ENCODE data around the gene MRPS6.

MRPS6 gene

DNA sequence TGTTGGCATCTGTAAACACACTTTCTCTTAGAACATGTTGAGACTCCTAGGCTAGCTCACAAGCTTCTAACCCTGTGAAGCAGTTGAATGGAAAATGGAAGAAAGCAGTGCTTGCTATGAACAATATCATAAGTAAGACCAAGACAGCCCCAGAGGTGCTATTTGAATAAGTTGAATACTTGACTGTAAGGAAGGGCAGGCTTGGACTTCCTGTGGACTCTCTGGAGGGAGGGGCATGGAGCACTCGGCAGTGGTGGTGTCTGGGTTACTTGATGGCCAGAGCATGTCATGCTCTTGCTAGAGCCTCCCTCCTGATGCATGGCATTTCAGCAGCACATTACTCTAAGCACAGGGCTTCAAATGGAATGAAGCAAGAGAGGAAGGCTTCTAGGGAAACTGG, 60.0 kb downstream of the MRPS6 start:
- DNase-seq (ENCODE audit: low read depth): no peak

DNA sequence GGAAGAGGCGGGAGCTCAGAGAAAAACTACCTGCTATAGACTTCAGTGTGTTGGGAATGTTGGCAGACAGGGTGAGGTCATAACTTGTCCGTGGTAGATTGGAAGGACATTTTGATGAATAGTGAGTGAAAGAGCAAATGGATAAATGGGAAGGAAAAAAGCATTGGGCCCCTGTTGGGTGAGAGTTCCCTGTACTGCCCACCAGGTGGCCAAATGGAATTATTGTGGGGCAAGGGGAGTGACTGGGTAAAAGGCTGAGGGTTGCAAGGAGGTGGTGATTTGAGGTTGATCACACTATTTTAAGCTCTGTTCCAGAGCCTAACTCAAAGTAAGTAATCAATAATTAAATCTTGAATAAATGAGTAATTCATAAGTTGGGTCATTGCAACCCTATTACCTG, 60.4 kb downstream of the MRPS6 start:
- no peak for DNase-seq (ENCODE audit: low read depth)

DNA sequence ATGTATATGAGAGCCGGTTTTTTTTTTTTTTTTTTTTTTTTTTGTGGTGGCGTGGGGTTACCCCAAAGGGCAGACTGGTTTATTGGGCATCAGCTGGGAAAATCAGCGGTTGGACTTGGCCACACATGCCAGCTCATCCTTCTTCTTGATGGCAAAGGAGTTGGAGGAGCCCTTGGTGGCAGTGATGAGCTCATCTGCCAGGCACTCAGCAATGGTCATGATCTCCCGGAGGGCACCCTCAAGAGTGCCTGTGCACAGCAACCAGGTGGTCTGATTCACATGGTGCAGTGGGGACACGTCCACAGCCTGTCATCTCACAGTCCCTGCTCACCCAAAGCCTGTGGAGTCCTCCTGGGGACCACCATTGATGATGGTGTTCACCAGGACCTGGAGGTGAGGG, 62.0 kb downstream of the MRPS6 start:
- DNase-seq (ENCODE audit: low read depth): no peak

DNA sequence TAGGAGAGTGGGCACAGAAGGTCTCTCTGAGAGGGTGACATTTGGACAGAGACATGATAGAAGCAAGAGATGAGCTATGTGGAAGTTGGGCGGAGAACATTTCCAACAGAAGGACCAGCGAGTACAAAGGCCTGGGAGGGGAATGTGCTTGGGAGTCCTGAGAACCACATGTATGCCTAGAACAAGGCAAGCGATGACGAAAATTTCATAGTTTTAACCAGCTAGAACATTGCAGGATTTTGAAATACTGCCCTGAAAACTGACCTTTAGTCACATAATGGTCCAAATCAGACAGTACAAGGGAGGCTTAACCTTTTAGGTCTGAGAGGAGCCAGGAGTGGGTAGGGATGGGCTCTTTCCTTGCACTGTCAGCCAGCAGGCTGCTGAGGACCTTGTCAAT, 68.0 kb downstream of the MRPS6 start:
- no peak for DNase-seq (ENCODE audit: low read depth)

DNA sequence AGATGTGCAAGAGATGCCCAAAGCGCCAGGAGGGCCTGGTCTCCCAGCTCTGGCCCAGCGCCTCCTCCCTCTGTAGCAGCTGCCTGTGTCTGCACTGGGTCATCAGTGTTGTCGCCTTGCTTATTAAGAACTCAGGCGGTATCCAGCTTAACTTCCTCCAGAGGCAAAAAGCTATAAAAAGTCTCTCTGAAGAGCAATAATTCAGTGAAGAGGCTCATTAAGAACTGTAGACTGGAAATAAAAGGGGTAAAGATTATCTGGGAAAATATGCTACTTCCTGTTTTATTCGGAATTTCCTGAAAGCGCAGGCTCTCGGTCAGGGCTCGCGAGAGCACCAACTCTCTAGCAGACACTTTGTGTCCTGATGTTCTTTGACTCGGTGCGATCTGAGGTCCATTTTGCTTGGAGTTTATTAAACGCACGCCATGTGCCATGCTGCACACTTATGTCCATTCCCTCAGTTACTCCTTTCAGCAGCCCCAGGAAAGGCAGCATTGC, 70.4 kb downstream of the MRPS6 start:
- DNase-seq (ENCODE audit: low read depth): no peak

DNA sequence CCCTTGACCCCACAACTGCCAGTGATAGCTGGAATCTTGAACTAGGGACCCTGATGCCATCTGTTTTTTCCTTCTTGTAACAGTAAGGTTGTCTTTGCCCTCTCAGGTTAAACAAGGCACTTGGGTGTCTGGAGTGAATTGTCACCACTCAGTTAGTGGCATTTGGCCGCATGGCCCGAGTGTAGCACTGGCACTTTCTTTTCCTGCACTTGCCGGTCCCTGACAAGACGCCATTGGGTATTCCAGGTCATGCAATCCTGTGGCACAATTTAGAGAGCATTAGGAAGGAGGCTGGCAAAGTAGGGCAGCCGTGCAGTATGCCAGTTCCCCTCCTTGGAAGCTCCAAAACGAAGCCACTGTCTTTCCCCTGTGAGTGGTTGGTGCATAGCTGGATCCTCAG, 70.8 kb downstream of the MRPS6 start:
- no peak for DNase-seq (ENCODE audit: low read depth)

DNA sequence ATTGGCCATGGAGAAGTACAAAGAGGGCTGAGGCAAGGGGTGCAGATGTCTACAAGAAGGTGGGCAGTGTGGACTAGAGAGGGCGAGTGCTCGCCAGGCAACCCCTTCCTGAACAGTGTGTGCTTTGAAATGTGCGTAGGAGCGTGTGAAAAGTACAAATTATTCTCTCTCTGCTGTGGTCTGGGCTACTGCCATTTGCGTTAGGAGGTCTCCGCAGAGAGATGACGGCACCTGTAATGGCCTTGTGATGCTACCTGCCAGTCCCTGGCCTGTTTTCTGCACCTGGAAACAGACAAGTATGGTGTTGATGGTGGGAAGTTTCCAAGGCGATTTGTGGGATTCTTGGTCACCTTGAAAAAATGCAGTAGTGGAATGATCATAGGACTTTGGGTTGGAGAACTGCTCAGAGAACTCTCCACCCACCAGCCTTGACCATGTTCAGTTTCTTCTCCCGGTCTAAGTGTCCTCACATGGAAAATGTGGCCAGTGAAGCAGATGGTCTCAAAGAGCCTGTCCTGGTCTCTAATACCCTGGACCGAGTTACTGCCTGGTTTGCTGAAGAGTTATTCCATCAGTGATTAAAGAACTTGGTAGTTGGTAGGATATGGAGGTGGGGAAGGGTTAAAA, 74.5 kb downstream of the MRPS6 start:
- DNase-seq (ENCODE audit: low read depth): no peak

DNA sequence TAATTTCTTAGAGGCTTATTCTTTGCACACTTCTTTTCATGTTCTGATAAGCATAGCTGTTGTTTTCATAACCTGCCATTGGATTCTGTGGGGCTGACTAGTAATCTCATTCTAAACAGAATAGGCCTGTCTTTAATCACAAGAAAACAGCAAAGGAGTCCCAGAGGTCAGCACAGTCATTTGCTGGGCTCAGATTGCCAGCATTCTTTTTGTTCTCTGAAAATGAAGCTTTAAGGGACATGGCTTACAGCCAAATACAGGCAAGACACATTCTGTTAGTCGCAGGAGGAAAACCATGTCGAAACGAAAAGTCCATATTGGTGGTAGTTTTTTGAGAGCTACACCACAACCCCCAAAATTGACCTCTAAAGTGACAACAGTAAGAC, 75.0 kb downstream of the MRPS6 start:
- DNase-seq (ENCODE audit: low read depth): no peak

DNA sequence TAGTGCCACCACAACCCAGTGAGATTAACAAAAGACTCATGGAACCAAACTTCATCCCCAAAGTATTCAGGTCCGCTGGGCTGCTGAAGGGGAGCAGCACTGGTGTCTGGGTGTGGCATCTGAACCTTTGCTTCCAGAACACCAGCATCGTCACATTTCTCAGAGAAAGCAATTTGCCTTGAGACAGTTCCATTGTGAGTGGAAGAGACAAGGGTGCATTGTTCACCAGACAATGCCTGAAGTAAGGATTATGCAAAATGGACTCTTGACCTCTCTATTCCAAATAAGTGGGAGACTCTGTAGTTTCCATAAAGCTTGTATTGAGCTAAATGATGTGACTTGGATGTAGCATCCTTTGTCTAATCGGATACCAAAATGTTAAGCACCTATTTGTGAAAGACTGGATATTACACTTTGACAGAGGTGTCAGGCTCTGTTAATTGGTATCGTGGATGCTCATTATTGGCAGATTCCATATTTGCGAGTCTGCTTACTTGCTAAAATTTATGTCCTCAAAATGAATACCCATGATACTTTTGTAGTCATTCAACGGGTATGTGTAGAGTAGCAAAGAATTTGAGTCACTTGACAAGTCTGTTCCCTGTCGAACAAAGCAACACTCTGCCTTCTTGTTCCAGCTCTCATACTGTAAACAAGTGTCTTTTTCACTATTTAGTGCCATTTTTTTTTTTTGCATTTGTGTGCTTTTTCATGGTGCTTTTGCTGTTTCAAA, 75.6 kb downstream of the MRPS6 start:
- DNase-seq (ENCODE audit: low read depth): no peak

DNA sequence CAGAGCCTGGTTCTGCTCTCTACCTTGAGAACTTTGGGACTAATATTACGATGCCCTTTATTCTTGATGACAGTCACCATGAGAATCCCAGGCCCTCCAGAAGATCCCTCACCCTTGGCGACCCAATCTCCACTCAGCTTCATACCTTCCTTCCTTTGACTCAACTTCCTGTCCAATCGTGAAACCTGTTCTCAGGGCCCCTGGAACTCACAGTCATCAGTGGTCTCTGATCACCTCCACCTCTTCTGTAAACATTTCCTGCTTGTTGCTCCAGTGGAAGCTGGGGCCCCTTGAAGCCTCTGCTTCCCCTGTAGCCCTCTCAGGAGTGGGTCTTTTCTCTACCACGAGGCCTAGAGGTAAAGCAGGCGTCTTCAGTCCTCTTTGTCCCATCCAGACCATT, 79.1 kb downstream of the MRPS6 start:
- no peak for DNase-seq (ENCODE audit: low read depth)

DNA sequence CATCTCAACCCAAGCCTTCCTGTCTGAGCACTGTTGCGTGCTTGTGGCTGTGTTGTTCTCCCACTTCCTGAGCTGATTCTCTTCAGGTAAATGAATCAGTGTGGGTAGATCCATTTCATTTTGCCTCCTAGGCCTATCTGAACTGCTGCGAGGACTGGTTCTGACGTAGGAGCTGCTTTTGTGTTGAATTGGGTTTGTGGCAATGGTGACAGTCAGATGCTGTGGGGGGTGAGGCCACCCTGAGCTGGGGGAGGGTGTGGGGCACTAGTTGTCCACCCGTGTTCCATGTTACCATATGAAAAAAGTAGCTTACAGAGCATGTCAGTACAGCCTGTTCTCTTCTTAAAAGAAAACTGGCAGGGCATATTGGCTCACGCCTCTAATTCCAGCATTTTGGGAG, 81.5 kb downstream of the MRPS6 start:
- no peak for DNase-seq (ENCODE audit: low read depth)

DNA sequence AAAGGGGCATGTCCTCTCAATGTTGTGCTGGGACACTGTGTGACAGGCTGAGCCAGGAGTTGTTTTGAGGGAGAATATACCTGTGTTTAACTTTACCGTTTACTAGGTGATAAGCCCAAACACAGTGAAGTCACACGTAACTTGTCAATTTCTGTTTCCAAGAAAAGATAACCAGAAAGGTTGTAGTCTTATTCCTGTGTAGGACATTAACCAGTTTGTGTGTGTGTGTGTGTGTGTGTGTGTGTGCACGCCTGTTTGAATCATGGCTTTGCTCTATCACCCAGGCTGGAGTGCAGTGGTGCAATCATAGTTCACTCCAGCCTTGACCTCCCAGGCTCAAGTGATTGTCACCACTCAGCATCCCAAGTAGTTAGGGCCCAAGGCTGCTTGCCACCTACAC, 83.6 kb downstream of the MRPS6 start:
- DNase-seq (ENCODE audit: low read depth): no peak

DNA sequence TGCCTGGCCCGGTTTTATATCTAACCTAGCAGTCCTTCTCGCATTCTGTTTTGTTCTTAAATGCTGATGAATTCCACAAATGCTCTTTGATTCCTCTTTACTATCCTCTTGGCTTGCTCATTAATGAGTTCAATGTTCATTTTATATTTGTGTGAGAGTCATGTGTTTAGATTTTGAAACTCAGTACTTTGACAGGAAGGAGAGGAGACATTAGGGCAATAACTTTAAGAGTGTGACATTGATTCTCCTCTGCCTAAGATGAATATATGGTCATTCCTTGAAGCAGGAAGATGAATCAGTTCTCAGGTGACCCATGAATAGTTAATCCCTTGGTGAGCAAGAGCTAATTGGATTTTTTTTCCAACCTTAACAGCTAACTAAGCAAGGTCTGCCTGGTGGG, 84.1 kb downstream of the MRPS6 start:
- no peak for DNase-seq (ENCODE audit: low read depth)

DNA sequence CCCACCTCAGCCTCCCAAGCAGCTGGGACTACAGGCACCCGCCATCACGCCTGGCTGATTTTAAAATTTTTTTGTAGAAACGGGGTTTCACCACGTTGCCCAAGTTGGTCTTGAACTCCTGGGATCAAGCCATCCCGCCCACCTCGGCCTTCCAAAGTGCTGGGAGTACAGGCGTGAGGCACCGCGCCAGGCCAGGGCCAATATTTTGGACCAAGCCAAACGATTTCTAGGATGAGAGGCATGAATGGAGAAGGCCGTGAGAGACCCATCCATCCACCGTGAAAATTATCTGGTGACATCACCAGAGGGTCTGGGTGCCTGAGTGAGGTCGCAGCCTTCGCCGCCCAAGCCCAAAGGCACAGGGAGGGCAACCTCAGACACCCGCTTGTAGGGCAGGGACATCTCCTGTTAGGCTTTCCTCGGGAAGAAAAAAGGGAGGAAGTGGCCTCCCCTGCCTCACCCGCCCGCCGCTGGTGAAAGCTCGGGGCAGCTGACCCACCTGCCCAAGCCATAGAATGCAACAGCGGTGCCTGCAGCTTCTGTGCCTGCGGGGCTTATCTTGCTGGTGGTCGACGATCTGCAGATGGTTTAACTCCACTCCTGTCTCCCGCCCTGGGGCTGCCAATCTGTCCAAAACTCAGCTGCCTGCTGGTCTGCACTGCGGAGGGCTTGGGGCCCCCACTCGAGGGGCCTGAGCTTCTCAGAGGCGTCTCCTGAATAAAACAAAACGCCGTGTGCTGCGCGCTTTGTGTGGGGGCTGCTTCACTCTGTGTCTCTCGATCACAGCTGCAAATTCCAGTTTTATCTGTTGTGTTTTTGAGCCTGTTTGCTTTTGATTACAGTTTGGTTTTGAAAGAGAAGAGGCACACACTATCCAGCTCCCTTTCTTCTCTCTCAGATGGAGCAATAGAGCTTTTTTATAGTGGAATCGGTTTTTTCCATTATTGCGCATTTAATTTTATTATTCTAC, 85.8 kb downstream of the MRPS6 start:
- no peak for DNase-seq (ENCODE audit: low read depth)

DNA sequence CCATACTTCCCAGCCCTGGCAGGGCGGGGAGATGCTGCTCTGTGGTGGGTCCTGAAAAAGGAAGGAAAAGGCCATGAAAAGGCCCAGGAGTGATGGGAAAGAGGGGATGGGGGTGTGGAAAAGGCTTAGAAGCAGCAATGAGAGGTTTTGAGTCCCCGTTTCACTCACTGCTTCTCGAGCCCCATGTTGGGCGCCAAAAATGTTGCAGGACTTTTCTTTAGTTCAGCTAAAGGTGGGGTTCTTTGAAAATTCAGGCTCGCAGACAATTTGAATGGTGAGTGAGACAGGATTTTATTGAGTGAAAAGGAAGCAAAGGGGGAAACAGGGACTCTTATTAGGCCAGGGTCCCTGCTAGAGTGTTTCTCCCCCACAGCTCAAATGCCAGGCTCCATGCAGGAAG, 93.1 kb downstream of the MRPS6 start:
- no peak for DNase-seq (ENCODE audit: low read depth)

DNA sequence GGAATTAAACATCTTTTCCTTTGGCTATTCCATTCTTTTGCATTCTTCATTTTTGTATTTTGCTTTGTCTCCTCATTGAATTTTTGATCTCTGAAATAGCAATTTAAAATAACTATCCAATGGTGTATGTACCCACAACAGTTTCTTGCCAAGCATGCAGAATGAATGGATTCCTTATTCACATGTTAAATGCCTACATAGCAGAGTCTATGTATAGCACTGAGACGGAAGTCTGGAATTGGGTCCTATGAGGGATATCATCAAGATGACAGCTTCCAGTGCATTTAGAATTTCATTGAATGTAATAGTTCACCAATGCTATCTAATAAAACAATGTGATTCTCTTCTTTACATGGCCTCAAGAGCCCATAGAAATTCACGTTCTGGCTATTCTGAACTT, 97.5 kb downstream of the MRPS6 start:
- no peak for DNase-seq (ENCODE audit: low read depth)

DNA sequence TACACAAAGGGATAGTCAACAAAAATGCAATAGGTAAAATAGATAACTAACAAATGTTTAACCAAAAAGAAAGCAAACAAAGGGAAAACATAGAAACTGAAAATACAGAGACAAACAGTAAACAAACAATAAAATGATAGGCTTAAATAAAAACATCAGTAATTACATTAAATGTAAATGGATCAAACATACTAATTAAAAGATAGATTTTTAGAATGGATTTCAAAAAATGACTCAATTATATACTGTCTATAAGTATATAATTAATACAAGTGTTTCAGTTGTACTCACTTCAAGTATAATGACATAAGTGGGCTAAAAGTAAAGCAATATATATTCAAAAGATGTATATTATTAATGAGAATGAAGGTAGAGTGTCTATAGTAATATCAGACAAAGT, 101.1 kb downstream of the MRPS6 start:
- no peak for DNase-seq (ENCODE audit: low read depth)

DNA sequence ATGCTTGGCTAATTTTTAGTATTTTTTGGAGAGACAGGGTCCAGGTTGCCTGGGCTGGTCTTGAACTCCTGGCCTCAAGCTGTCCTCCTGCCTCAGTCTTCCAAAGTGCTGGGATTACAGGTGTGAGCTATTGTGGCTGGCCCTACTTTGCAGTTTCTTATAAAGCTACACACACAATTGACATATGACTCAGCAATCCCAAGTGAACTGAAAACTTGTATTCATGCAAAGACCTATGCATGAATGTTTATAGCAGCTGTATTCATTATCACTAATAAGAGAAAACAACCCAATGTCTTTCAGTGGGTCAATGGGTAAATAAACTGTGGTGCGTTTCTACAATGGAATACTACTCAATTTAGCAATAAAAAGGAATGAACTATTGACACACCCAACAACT, 103.1 kb downstream of the MRPS6 start:
- no peak for DNase-seq (ENCODE audit: low read depth)

DNA sequence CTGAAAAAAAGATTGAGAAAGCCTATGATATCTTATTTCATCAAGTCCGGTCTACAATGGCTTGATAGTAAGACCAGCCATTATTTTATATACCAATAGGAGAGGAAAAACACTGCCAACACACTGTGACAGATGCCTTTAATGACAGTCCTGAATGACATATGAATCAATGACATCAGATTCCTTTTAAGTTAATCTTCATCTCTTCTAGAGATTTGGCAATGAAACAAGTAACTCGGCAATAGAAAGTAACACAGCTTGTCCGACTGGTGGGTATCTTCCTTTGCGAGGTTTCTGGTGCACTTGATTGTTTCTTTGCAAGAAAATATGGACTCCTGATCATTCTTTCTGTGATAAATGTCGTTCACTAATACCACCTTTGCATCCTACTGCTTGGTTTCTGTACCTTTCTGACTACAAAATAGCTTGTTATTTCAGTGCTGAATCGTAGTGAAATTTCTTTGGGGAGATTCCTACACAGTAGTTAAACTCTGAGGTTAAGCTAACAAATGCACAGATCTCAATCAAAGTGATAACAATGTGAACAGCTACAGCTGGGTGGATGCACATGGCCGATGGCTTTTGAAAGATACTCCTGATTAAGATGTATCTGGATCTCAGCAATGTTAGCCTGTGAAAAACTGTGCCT, 104.7 kb downstream of the MRPS6 start:
- DNase-seq (ENCODE audit: low read depth): no peak

DNA sequence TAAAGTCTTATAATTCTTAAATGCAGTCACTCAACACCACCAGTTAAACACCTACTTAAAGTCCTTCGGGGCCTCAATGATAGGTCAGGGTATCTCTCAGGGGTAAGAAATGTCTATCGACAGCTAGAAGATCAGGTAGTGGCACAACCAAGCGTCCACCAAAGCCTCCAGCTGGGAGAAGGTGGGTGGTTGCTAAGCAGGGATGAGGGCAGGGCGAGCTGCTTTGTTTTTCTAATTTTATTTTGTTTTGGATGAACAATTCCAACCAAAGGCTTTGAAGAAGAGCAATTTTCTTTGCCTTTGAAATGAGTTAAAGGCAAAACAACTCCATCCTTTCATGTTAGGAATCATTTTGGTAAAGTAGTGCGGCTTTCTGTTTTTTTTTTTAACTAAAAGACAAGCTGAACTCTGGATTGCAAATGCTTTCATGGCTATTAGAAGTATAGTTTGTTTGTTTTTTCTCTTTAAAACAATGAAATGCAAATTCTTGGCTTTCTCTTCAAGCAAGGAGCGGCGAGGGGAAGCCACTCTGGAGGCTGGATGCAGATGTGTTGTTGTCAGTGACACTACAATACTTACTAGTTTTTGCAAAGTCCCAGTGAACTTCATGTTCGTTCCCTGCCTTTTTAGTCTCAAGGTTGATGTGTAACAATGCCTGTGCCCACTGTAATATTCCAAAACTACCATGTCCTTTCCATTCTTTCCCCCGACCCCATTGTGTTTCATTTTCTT, 106.0 kb downstream of the MRPS6 start:
- no peak for DNase-seq (ENCODE audit: low read depth)

DNA sequence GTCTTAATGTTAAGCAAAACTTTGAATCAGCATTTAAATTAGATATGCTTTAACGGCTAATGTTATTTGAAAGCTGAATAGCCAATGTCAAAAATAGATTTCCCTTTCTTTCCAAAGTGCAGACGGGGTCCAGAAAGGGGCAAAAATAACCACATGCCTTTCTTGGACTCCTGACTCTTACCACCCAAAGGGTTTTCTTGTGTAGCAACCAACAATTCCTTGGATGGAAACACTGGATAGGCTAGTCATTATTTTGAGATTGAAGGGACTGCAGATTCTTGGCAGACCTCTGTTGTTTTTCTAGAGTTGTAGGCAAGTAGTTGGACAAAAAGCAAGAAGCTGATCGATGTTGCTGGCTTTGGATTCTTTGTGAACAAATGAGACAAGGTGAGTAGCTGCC, 107.0 kb downstream of the MRPS6 start:
- DNase-seq (ENCODE audit: low read depth): no peak

Measured in stimulated activated CD4-positive, alpha-beta T cell treated with anti-CD3 and anti-CD28 coated beads, Interleukin-2, amount 100 ng/mL, for 4 hours (primary cell).